Measurements from ENCODE around the gene TXNDC17.
A peak's percentile ranks its signal among the peaks of the same experiment; 100 is the strongest.
"Not testable (repeated sequence)": the region's sequence is repeated elsewhere in the genome, so short reads cannot be mapped to it uniquely, and the experiment has no call there.

The TXNDC17 gene

DNA sequence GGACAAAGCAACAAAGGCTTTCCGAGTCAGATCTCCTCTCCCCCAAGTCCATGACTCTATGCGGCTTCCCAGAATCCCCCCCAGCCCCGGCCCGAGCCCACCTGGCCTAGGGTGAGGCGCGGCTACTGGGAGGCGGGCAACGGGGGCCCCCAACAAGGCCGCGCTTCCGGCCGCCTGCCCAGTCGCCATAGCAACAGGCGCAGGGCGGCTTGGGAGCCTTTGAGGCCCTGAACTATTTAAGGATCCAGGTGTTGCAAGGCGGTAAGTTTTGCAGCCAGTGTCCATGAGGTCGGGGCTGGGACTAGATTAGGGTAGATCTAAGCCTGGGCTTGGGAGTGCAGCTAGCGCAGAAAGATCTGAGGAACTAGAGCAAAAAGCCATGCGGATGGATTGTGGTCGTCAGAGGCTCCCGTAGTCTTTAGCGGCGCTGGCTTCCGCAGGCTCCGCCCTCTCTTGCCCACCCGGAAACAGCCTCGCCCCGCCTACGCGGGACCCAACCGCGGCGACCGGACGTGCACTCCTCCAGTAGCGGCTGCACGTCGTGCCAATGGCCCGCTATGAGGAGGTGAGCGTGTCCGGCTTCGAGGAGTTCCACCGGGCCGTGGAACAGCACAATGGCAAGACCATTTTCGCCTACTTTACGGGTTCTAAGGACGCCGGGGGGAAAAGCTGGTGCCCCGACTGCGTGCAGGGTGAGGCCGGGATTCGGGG lies at the start of gene TXNDC17, which contains the start of gene KIAA0753:
TSS of gene TXNDC17 (plus strand) at position 525 of the 711 bp plus-strand sequence. CDS start at position 548, 23 bp downstream.
TSS of gene KIAA0753 (minus strand) at position 176 of the 711 bp plus-strand sequence. CDS start 5,608 bp downstream, outside the sequence.
- peak; percentile 98 for DNase-seq (ENCODE audit: low spot score)

DNA sequence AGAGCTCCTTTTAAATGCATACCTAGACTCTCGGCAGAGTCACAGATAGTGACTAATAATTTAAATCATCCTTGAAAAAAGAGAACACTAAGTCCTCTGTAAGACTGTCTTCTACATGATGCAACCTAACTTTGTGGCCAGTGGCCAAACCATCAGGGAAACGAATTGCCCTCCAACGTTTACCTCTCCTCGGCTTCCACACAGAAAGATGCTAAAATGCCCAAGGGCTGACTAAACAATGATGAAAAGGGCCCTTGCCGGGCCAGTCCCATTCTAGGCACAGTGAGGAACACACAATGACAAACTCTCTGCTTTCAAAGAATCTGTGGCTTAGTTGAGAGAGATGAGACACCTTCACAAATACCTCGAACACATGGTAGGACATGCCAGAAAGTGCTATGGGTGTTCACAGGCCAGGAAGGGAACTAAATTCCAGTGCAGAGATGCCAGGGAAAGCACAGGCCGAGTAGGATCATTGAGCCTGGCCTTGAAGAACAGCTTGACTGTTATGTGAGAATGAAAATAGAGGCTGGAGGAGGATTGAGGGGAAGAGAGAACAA lies 49.2 kb upstream of the TXNDC17 start:
- no peak for DNase-seq (ENCODE audit: low spot score)

DNA sequence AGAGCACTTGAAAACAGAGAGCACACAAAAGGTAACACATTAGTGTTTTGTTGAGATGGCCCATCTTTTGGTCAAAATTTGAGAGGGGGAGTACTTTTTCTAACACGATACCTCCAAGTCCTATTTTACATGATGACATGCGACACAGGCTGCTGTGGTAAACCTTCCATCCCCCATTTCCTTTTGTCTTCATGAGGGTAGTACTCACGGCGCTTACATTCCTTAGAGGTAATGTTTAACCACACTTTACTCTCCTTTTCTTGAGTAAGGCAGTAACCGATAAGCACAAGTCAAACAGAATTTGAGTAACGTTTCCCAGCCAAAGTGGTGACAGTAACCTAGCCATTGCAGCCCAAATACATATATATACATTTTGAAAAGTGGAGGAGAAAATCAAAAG lies 48.7 kb upstream of the TXNDC17 start:
- DNase-seq (ENCODE audit: low spot score) = no peak

DNA sequence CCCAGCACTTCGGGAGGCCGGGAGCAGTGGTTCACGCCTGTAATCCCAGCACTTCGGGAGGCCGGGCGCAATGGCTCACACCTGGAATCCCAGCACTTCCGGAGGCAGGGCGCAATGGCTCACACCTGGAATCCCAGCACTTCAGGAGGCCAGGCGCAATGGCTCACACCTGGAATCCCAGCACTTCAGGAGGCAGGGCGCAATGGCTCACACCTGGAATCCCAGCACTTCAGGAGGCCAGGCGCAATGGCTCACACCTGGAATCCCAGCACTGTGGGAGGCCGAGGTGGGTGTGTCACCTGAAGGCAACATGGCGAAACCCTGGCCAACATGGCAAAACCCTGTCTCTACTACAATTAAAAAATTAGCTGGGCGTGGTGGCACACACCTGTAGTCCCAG lies 47.5 kb upstream of the TXNDC17 start:
- DNase-seq (ENCODE audit: low spot score) = not testable (repeated sequence)

DNA sequence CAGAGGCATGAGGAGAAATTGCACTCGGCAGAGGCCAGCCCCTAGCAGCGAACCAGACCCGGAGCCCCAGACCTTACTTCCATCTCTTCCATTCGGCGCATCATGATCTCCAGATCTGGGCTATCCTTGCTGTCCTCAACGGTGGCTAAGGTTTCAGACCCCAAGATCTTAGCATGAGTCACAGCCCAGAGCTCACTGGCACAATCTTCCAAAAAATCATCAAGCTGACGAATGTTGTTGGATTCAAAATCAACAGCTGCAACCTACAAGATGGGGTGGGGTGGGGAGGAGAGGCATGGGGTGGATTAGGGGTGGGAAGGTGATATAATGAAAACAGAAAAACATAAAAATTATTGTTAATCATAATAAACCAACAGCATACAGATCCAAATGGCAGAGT lies 44.8 kb upstream of the TXNDC17 start:
- DNase-seq (ENCODE audit: low spot score) = no peak

DNA sequence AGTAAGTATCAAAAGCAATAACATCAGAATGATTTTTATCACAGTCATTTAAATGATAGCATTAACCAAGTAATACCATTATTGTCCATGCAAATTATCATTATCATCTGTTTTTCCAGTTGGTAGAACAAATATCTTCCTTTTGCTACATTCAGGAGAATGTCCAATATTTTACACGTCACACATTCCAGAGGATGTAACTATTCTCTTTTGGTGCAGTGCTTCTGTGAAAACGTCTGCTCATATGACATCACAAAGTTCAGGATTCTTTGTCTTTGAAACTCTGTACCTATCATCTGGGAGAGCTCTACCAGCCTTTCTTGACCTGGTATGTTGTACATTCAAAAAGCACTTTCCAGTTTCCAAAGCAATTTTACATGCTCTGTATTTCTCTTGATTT lies 44.3 kb upstream of the TXNDC17 start:
- DNase-seq (ENCODE audit: low spot score) = no peak

DNA sequence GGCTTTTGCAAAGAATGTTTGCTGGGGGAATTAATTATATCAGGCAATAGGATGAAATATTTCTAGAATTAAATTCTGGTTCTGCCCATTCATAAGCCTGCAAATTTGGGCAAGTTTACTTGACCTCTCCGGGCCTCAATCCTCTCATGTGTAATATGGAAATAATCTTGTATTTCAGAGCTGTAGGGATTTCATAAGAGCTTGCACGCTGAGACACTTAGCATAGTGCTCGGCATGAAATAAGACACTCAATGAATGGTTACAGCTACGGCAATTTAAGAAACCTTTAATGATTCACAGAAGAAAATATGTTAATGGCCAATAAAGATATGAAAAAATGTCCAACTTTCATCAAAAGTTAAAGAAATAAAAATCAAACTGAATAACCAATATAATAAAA lies 43.9 kb upstream of the TXNDC17 start:
- no peak for DNase-seq (ENCODE audit: low spot score)

DNA sequence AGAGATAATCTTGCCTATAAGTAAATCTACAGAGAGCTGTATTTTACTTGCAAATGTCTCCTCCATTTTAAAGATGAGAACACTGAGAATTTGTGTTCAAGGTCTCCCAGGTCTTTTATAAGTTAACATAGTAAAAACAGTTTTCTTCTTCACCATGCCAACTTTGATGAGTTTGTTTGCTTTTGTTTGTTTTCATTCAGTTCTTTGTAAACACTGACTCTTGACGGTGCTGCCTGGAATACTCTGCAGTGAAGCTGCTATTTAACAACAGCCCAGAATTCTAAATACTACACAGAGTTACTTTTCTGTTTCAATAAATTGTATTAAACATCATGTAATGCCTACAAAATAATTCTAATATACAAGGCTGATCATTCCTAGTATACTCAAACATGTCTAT lies 43.1 kb upstream of the TXNDC17 start:
- no peak for DNase-seq (ENCODE audit: low spot score)

DNA sequence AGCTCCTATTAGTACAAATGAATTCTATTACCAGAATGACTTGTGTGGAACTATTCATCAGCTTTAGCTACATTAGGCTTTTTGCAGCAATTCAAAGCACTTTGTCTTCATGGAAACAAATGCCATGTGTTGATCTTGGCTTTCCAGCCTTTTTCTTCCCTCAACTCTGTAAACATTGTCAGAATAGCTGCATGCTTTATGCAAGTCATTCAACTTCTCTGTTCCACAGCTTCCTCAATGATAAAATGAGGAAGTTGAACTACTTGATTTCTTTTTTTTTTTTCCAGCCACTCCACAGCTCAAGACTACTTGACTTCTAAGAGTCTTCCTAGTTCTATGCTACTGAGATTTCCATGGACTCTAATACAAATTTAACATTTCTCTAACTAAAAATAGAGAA lies 41.5 kb upstream of the TXNDC17 start:
- no peak for DNase-seq (ENCODE audit: low spot score)

DNA sequence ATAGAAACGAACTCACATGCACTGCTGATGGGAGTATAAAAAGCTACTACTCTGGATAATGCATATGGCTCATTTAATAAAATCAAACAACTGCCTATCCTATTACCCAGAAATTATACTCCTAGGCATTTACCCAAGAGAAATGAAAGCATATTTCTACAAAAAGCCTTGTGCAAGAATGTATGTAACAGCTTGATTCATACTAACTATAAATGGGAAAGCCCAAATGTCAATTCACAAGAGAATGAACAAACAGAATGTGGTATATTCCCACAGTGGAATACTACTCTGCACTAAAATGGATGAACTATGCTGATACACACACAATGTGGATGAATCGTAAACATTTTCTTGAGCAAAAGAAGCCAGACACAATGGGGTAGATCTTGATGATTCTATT lies 38.7 kb upstream of the TXNDC17 start:
- DNase-seq (ENCODE audit: low spot score) = no peak

DNA sequence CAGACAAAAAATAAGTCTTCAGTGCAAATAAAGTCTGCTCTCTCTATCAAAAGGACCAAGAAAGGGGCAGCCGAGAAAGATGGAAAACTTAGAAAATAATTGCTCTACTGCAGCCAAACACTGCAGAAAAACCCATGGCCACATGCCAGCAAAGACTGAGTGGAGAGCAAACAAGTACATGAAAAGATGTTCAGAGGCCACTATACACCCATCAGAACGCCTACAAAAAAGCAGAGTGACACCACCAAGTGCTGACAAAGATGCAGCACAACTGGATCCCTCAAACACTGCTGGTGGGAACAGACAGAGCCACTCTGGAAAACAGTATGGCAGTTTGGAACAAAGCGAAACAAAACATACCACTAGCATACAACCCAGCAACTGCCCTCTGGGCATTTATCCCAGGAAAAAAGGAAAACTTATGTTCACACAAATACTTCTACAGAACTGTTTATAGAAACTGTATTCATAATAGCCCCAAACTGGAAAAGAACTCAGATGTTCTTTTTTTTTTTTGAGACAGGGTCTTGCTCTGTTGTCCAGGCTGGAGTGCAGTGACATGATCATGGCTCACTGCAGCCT lies 37.0 kb upstream of the TXNDC17 start:
- DNase-seq (ENCODE audit: low spot score) = no peak

DNA sequence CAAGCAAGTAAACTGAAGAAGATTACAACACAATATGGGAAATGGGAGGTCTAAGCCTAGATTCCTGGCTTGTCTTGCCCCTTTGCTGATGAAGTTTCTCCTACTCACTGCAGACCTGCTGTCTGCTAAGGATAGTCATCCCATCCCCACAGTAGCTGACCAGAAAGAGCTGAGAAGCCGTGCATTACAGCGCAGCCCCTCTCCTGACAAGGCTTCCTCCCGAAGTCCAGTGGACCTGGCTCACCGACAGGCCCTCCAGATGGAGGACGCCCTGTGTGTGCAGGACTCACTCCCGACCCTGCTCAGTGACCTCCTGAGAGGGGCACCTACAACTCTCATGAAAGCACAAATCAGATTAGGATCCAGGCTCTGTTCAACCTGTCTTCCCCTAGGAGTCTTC lies 35.7 kb upstream of the TXNDC17 start:
- DNase-seq (ENCODE audit: low spot score) = no peak

DNA sequence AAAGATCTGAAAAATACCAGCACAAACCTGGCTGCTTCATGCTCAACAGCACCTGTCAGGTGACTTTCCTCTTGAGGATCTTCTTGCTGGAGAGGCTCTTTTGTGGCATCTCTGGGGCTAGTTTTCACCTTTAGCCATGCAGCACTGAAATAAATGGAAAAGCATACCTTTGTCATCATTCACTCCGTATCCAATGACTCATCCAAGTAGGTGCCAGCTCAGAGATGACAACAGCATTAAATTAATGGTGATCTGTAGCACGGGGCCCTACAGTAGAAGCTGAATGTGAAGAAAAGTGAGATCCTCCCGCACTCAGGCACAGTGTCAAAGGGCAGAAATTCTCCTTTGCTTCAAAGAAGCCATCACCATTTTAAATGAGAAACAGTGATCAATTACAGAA lies 32.5 kb upstream of the TXNDC17 start:
- no peak for DNase-seq (ENCODE audit: low spot score)

DNA sequence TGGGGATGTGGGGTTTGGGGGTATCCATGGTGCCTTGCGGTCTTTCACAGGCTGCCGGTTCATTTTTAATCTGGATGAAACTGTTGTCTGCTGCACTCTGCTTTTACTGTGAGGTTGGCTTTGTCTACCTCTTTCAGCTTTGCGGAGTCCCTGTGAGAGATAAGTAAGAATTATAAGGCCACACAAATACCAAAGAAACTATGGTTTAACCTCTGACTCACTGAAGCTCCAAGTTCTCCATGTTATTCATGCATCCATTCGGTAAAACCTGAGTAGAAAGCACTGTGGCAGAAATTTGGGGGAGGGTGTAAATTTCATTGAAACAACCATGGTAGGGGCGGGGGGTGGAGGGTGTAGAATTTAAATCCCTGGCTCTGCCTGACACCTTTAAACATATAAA lies 30.8 kb upstream of the TXNDC17 start:
- no peak for DNase-seq (ENCODE audit: low spot score)

DNA sequence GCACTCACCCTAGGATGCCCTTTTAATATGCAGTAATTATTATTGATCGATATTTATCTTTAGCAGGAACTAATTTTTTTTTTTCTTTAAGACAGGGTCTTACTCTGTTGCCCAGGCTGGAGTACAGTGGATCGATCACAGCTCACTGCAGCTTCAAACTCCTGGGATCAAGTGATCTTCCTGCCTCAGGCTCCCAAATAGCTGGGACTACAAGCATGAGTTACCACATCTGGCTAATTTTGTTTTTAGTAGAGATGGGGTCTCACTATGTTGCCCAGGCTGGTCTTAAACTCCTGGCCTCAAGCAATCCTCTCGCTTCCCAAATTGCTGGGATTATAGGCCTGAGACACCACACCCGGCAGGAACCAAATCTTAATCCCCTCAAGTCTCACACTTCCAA lies 29.6 kb upstream of the TXNDC17 start:
- no peak for DNase-seq (ENCODE audit: low spot score)

DNA sequence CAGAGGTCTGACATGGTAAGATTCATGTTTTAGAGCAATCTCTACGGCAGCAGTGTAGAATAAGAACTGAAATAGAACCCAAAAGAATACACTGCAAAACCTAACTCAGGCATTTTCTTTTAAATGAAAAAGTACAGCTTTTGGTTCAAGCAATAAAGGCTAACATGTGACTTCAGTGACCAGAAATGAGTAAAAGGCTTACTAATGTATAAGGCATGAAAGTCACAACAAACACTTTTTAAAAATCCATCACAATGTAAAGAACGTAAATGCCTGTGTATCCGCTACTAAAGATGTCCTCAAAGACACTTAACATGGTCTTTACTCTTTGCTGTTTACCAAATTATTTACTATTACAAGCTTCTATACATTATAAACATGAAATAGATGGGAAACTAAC lies 16.9 kb upstream of the TXNDC17 start:
- no peak for DNase-seq (ENCODE audit: low spot score)

DNA sequence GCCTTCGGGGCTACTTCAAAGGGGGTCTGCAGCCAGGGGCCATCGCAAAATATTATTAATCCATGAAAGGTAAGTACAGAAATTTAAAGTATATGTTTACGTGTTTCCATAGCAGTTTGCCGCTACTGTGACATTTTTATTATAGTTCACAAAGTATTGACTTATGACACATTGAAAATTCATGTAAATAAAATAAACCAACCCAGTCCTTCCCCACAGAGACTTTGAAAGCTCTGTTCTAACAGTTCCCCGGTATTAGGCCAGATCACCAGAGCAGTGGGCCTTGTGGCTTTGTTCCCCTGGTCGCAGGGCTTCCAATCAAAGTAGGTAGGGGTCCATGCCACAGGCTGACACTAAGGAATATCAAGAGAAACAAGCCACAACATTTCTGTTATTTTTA lies 14.2 kb upstream of the TXNDC17 start:
- DNase-seq (ENCODE audit: low spot score) = no peak

DNA sequence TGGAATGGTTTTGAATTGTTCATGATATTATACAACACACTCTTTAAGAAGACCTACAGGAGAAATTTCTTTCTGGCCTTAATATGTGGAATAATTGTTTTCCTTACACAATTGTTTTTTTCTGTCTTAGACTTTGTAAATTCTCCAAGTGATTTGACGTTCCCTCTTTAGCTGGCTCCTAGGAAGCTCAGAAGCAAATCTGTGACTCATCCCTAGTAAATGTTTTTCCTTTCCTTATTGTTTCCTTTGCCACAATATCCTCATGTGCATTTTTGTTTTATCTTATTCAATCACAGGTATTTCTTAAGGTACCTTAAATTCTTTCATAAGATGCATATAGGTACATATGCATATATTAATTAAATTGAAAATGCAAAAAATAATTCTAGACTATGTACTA lies 13.8 kb upstream of the TXNDC17 start:
- no peak for DNase-seq (ENCODE audit: low spot score)

DNA sequence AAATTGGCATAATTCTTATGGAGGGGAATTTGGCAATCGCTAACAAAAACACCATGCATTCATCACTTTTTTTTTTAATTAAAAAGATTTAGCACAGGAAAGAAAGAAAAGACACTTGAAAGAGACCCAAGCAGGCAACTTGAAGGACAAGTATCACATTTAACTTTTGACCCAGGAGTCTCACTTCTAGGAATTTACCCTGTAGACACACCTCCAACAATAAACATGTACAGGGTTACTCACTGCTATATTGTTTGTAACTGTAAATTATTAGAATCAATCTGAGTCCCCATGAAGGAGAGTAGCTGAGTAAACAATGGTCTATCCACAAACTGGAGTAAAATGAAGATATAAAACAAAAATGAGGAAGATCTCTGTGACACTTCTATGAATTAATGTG lies 10.5 kb upstream of the TXNDC17 start:
- DNase-seq (ENCODE audit: low spot score) = no peak

DNA sequence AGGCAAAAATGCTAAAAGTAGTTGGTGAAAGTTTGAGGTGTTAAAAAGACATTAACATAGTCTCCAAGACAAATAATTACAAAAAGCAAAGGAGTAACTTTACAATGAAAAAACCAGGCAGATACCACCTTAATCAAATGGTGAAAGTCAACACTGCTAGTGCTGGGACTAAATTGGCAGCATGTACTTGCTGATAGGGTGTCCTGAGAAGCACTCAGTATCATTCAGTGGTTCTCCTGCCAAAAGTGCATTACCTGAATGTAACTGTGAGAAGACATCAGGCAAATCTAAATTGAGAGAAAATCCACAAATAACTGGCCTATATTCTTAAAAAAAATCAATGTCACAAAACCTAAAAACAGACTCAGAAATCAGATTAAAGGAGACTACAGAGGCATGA lies 8.3 kb upstream of the TXNDC17 start:
- DNase-seq (ENCODE audit: low spot score) = no peak

DNA sequence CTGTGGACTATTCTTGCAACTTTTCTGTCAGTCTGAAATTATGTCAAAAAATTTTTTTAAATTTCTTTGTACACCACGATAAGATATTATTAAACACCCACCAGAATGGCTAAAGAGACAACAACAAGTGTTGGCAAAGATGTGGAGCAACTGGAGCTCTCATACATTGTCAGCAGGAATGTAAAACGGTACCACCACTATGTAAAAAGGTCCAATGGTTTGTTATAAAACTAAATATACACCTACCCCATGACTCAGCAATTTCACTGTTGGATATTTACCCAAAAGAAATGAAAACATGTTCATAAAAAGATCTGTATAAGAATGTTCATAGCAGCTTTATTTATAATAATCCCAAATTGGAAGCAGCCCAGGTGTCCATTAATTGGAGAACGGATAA lies 7.6 kb upstream of the TXNDC17 start:
- no peak for DNase-seq (ENCODE audit: low spot score)

DNA sequence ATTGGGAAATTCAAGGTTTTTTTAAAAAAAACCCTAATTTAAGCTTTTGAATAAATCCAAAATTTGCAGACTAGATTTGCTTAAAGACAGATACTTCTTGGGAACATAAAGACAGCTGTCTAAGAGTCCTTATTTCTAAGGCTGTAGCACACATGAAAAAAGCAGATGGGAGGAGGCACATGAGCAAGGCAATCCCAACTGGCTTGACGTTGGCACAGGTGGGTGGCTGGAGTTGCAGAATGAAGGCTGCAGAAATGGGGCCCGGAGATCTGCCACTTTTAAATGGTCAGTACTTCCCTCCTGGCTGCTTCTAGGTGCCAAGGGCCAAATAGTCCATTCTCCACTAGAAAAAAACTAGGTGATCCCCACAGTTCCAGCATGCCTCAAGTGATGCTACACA lies 4.8 kb upstream of the TXNDC17 start:
- no peak for DNase-seq (ENCODE audit: low spot score)

DNA sequence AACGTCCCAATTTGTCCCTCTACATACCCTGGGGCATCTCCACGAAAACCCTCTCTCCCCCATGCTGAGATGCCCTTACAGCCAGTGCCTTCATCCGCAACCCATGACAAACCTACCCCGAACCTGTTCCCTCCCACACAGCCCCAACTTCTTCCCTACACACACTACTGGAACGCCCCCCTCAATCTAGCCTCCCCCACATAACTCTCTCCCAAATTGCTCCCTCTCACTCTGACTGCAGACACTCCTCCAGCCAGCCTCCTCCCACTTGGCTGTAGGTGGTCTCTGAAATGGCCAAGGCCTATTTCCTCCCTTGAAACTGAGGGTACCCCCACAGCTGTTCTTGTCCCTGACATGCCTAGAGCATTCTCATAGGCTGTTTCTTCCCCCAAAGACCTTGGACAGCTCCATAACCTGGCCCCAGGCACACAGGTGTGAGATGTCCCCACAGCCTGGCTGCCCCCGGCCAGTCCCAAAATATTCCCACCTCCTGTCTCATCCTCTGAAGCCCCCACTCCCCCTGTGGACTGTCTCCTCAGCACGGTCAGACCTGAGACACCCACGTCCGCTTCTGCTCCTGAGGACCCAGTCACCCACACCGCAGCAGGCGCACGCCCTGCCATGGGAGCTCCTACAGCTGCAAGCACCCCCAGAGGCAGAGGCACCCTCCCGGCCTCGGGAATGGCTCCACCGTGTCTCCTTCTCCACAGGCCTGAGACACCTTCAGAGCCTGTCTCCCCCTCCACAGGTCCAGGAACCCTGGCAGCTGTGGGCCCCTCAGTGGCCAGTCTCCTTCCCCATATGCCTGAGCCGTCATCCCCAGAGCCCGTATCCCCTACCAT lies 4.0 kb upstream of the TXNDC17 start:
- peak; percentile 49 for DNase-seq (ENCODE audit: low spot score)
